ENCODE data around the gene CEP135. TPM values are rescaled to one million over a fixed set of nuclear protein-coding genes. Genes with fewer than 3 reads are reported as not detected.

CEP135 gene
- total and polyA plus RNA-seq, 8 donors: 1.3 to 4.3 (median 1.9) TPM

GRCh38 chr4:55920571-55920970 is 28.2 kb upstream of the CEP135 start:
- FAIRE-seq: no peak
- DNase-seq: no peak
- intact Hi-C loops (cut with DNase I): no loop called here
- H3K4me1 ChIP-seq: no peaks in the 10 kb centered on the region
- no peaks in the 10 kb centered on the region for H3K36me3 ChIP-seq
- H3K9me3 ChIP-seq: no peaks in the 10 kb centered on the region
- no peaks in the 10 kb centered on the region for H3K27me3 ChIP-seq
- 64 to 79% methylated on average over 5 of the region's 5 CpGs for whole genome bisulfite sequencing, 2 donors
- H3K4me3 ChIP-seq: no peak overlapping the region
- peak in 2 of 4 donors; percentile 38 to 46 for ATAC-seq
- no peak for TF ChIP-seq CTCF (IDR thresholded peaks at IDR 0.05)
- no peak overlapping the region for H3K27ac ChIP-seq

- Histone ChIP-seq H3K27me3 (no peaks in the 10 kb centered on the region), H3K9me3 (no peaks in the 10 kb centered on the region), H3K36me3 (no peaks in the 10 kb centered on the region), H3K4me1 (no peaks in the 10 kb centered on the region), H3K4me3 (no peak overlapping the region), H3K27ac (no peak overlapping the region)
- DNase-seq (no peak), FAIRE-seq (no peak), ATAC-seq (no peak)
- intact Hi-C loops (cut with DNase I): no loop called here
- 62 to 74% methylated on average over 3 of the region's 3 CpGs for WGBS, 2 donors
- no peak for TF ChIP-seq CTCF (IDR thresholded peaks at IDR 0.05)
Measured at GRCh38 chr4:55921093-55921492, 27.7 kb upstream of the CEP135 start.

- 79 to 84% methylated on average over 4 of the region's 4 CpGs for WGBS, 2 donors
- no peaks in the 10 kb centered on the region for H3K9me3 ChIP-seq
- H3K36me3 ChIP-seq: no peaks in the 10 kb centered on the region
- no peaks in the 10 kb centered on the region for H3K4me1 ChIP-seq
- DNase-seq (no peak), FAIRE-seq (no peak), ATAC-seq (no peak)
- no peaks in the 10 kb centered on the region for H3K27me3 ChIP-seq
- no peak for TF ChIP-seq CTCF (IDR thresholded peaks at IDR 0.05)
- H3K4me3 ChIP-seq: no peak overlapping the region
- H3K27ac ChIP-seq: no peak overlapping the region
- intact Hi-C loops (cut with DNase I): no loop called here
Measured at GRCh38 chr4:55925241-55925640, 23.5 kb upstream of the CEP135 start.

- Histone ChIP-seq H3K27me3 (no peaks in the 10 kb centered on the region), H3K27ac (no peak overlapping the region), H3K4me1 (no peaks in the 10 kb centered on the region), H3K36me3 (no peaks in the 10 kb centered on the region), H3K4me3 (no peak overlapping the region), H3K9me3 (no peaks in the 10 kb centered on the region)
- TF ChIP-seq CTCF (IDR thresholded peaks at IDR 0.05): no peak
- DNase-seq (no peak), FAIRE-seq (no peak), ATAC-seq (no peak)
- intact Hi-C loops (cut with DNase I): no loop called here
Measured at GRCh38 chr4:55926610-55927009, 22.1 kb upstream of the CEP135 start.

- WGBS, 2 donors: 56 to 82% methylated on average over 2 of the region's 2 CpGs
- Histone ChIP-seq H3K4me1 (no peaks in the 10 kb centered on the region), H3K4me3 (no peak overlapping the region), H3K36me3 (no peaks in the 10 kb centered on the region), H3K27me3 (no peaks in the 10 kb centered on the region), H3K27ac (no peak overlapping the region), H3K9me3 (no peaks in the 10 kb centered on the region)
- DNase-seq (no peak), FAIRE-seq (no peak), ATAC-seq (no peak)
- intact Hi-C loops (cut with DNase I): no loop called here
- no peak for TF ChIP-seq CTCF (IDR thresholded peaks at IDR 0.05)
Measured at GRCh38 chr4:55927803-55928437, 20.8 kb upstream of the CEP135 start.
